ENCODE measurements around the gene CLMP.

- TF ChIP-seq CTCF (IDR thresholded peaks at IDR 0.05) (no peak), EP300 (IDR thresholded peaks at IDR 0.05; ENCODE audit: low read depth) (no peak), POLR2A (IDR thresholded peaks at IDR 0.05) (no peak), POLR2AphosphoS5 (IDR thresholded peaks at IDR 0.05) (no peak)
These were observed 43.7 kb downstream of the CLMP start for GRCh38 chr11:123151366-123151765.

Measured in transverse colon (tissue), 4 donors.